Subcutaneous adipose tissue (tissue), 4 donors: ENCODE measurements around the gene CCDC92. TPM values are rescaled to one million over a fixed set of nuclear protein-coding genes. Genes with fewer than 3 reads are reported as not detected.

Source experiments
- CTCF ChIP-seq: fragments of 450-650 bp; IDR thresholded peaks from one replicate; pipeline ENCODE4 v1.5.1; 2016; ENCODE audit warnings: low read depth, mild to moderate bottlenecking, control low read depth, antibody characterized with exemption, moderate library complexity
- total RNA-seq, 4 donors: library from RNA; depleted of rRNA; stranded (reverse); fragments of >200 nt; gene quantifications; one replicate each; pipeline ENCODE4 v1.1.0, GENCODE V29; 2016

CCDC92 gene
- total RNA-seq, 4 donors from 2014 or later = 30.3 to 72.3 (median 37.8) TPM

GRCh38 chr12:123995023-123995748, 22.6 kb upstream of the CCDC92 start:
- TF ChIP-seq CTCF = no peak

GRCh38 chr12:123992118-123992825, 19.6 kb upstream of the CCDC92 start:
- no peak for TF ChIP-seq CTCF

GRCh38 chr12:123991372-123991951, 18.8 kb upstream of the CCDC92 start:
- no peak for TF ChIP-seq CTCF

- no peak for TF ChIP-seq CTCF
Measured at GRCh38 chr12:123990511-123990910, 17.9 kb upstream of the CCDC92 start.

GRCh38 chr12:123989753-123990152, 17.1 kb upstream of the CCDC92 start:
- no peak for TF ChIP-seq CTCF

GRCh38 chr12:123989168-123989567, 16.5 kb upstream of the CCDC92 start:
- TF ChIP-seq CTCF = no peak

- TF ChIP-seq CTCF = no peak
Measured at GRCh38 chr12:123987022-123987421, 14.4 kb upstream of the CCDC92 start.
